Small intestine (tissue), 7 donors: ENCODE results near the gene ITM2C. TPM values are rescaled to one million over a fixed set of nuclear protein-coding genes. Genes with fewer than 3 reads are reported as not detected.
A peak's percentile ranks its signal among the peaks of the same experiment; 100 is the strongest.

Source experiments
- DNase-seq, 2 donors: peaks; one replicate each; pipeline versions ENCODE4 v3.0.0 to v3.0.0-alpha.2; 2013
- FAIRE-seq: peaks from 2 replicates; lab custom pipeline; 2012; peaks lifted over from hg19 to GRCh38; lab: Jason Lieb, UNC
- H3K27ac ChIP-seq, 3 donors: one replicate each; pipeline ENCODE4 v1.5.1; 2013; ENCODE audit warnings: low read length in 2 of 3, mild to moderate bottlenecking in 2 of 3, control low read depth in 1 of 3, inconsistent platforms in 1 of 3, low read depth in 1 of 3, moderate library complexity in 1 of 3
- H3K27me3 ChIP-seq, 3 donors: one replicate each; pipeline ENCODE4 v1.6.1; 2013; ENCODE audit warnings: low read length in 3 of 3, inconsistent platforms in 1 of 3; ENCODE audit not compliant: control insufficient read depth in 3 of 3, insufficient read depth in 3 of 3
- H3K36me3 ChIP-seq, 3 donors: one replicate each; pipeline ENCODE4 v1.6.1; 2013; ENCODE audit warnings: low read length in 3 of 3, inconsistent platforms in 1 of 3, low read depth in 1 of 3, mild to moderate bottlenecking in 1 of 3, moderate library complexity in 1 of 3; ENCODE audit not compliant: control insufficient read depth in 3 of 3, insufficient read depth in 2 of 3
- H3K4me1 ChIP-seq, 3 donors: one replicate each; pipeline ENCODE4 v1.6.1; 2013; ENCODE audit warnings: low read length in 2 of 3, inconsistent platforms in 1 of 3, low read depth in 1 of 3, mild to moderate bottlenecking in 1 of 3, moderate library complexity in 1 of 3; ENCODE audit not compliant: control insufficient read depth in 3 of 3, insufficient read depth in 2 of 3
- H3K4me3 ChIP-seq, 3 donors: one replicate each; pipeline ENCODE4 v1.5.1; 2013; ENCODE audit warnings: low read length in 3 of 3, control low read depth in 1 of 3, inconsistent platforms in 1 of 3, low read depth in 1 of 3, mild to moderate bottlenecking in 1 of 3, moderate library complexity in 1 of 3
- H3K9me3 ChIP-seq, 2 donors: one replicate each; pipeline ENCODE4 v1.6.1; 2013; ENCODE audit warnings: low read depth in 1 of 2, low read length in 1 of 2; ENCODE audit not compliant: control insufficient read depth in 2 of 2, insufficient read depth in 1 of 2
- WGBS, 3 donors: extraction: QIAGEN DNeasy Blood & Tissue Kit; methylation state at CpG; one replicate each; pipeline ENCODE4 v1.1.7; 2013; 5-methylcytosine and 5-hydroxymethylcytosine counted together
- polyA plus RNA-seq, 4 donors: library from polyadenylated mRNA; stranded (reverse) in 3 of 4; unstranded in 1 of 4; fragments of 200-250 nt in 3 of 4; fragments of 120-200 nt in 1 of 4; gene quantifications; one replicate each; pipeline versions ENCODE4 v1.2.1 to v1.2.3, GENCODE V29; 2013
- donor health status: healthy with polysubstance abuse.
- donor health status: control.
- donor health status: control.
- donor health status: Bipolar disorder and iron deficiency.
- donor health status: healthy.

The ITM2C gene
- polyA plus RNA-seq, 4 donors = 38.9 to 455 (median 168) TPM

DNA sequence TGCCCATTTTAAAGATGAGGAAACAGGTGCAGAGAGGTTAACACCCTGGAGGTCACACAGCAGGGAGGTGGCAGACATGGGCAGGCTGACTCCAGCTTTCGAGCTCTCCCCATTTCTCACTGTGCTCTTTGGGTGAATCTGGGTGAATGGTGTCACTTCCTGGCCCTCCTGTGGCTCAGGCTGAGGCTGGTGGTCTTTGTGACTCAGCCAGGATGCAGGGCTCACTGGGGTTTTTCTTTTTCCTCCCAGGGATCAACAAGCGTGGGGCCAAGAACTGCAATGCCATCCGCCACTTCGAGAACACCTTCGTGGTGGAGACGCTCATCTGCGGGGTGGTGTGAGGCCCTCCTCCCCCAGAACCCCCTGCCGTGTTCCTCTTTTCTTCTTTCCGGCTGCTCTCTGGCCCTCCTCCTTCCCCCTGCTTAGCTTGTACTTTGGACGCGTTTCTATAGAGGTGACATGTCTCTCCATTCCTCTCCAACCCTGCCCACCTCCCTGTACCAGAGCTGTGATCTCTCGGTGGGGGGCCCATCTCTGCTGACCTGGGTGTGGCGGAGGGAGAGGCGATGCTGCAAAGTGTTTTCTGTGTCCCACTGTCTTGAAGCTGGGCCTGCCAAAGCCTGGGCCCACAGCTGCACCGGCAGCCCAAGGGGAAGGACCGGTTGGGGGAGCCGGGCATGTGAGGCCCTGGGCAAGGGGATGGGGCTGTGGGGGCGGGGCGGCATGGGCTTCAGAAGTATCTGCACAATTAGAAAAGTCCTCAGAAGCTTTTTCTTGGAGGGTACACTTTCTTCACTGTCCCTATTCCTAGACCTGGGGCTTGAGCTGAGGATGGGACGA lies 13.2 kb downstream of the ITM2C start:
- DNase-seq = peak; percentile 53 to 78
- Histone ChIP-seq H3K9me3 (no peaks in the 10 kb centered on the region), H3K4me1 (peaks cover 0 to 44% (median 7%) of the 10 kb centered on the region in 3 donors), H3K36me3 (peaks cover 3 to 72% (median 3%) of the 10 kb centered on the region in 3 donors), H3K27ac (peak overlapping the region in 2 of 3 donors; percentile 87 to 92), H3K4me3 (no peak overlapping the region), H3K27me3 (no peaks in the 10 kb centered on the region)
- no peak for FAIRE-seq
- WGBS, 3 donors = 61 to 82% (median 70%) methylated on average over 20 of the region's 20 CpGs

DNA sequence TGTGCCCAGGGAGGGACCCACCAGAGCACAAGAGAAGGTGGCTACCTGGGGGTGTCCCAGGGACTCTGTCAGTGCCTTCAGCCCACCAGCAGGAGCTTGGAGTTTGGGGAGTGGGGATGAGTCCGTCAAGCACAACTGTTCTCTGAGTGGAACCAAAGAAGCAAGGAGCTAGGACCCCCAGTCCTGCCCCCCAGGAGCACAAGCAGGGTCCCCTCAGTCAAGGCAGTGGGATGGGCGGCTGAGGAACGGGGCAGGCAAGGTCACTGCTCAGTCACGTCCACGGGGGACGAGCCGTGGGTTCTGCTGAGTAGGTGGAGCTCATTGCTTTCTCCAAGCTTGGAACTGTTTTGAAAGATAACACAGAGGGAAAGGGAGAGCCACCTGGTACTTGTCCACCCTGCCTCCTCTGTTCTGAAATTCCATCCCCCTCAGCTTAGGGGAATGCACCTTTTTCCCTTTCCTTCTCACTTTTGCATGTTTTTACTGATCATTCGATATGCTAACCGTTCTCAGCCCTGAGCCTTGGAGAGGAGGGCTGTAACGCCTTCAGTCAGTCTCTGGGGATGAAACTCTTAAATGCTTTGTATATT lies 14.0 kb downstream of the ITM2C start:
- peak overlapping the region; percentile 57 to 92 (median 87) for H3K27ac ChIP-seq
- no peaks in the 10 kb centered on the region for H3K27me3 ChIP-seq
- WGBS, 3 donors = 63 to 71% (median 70%) methylated on average over 10 of the region's 10 CpGs
- no peaks in the 10 kb centered on the region for H3K9me3 ChIP-seq
- FAIRE-seq (no peak), DNase-seq (peak in 1 of 2 donors; percentile 37)
- peaks cover 0 to 39% (median 7%) of the 10 kb centered on the region in 3 donors for H3K4me1 ChIP-seq
- peaks cover 3 to 64% (median 3%) of the 10 kb centered on the region in 3 donors for H3K36me3 ChIP-seq
- H3K4me3 ChIP-seq = no peak overlapping the region

DNA sequence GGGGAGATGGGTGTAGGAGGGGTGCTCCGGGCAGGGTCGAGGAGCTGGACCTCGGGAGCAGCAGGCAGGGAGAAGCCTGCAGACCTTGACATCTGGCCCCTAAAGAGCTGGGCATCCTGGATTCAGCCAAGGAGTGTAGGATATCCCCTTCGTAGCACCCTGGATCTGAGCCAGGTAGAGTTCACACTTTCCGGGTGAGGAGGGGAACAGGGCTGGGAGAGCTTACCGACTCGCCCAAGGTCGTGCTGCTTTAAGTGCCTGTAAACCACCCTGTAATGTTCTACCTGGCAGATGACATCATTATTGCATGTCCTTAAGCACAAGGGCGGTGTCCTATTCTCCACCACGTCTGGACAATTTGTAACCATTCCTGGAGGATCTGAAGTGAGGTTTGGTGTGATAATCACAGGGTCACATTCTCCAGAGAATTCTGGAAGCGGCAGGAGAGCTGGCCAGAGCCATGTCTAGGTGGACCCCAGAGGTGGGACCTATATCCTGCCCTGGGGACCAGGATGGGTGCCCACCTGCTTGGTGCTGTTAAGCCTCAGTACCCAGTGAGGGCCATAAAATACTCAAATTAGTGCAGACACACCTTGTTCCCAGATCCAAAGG lies 14.6 kb downstream of the ITM2C start:
- Histone ChIP-seq H3K4me1 (peaks cover 0 to 37% (median 7%) of the 10 kb centered on the region in 3 donors), H3K9me3 (no peaks in the 10 kb centered on the region), H3K27me3 (no peaks in the 10 kb centered on the region), H3K4me3 (no peak overlapping the region), H3K27ac (peak overlapping the region; percentile 57 to 92 (median 87)), H3K36me3 (peaks cover 3 to 58% (median 3%) of the 10 kb centered on the region in 3 donors)
- DNase-seq = peak; percentile 91 to 97
- WGBS, 3 donors = 29 to 52% (median 40%) methylated on average over 11 of the region's 11 CpGs
- FAIRE-seq = no peak

DNA sequence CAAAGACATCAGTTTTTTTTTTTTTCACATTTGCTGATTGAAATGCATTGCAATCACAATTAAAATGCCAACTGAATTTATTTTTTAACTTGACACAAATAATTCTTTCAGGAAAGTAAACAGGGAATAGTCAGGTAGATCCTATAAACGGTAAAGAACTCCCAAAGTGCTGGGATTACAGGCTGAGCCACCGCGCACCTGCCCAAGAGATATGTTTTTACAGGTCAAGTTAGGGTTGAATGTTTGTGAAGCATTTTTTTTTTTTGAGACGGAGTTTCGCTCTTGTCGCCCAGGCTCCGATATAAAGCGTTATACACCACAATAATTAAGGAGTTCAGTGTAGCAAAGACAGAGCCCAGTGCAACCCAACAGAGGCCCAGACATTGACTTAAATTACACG lies 15.1 kb downstream of the ITM2C start:
- DNase-seq (no peak), FAIRE-seq (no peak)
- Histone ChIP-seq H3K27ac (peak overlapping the region; percentile 57 to 92 (median 87)), H3K4me1 (peaks cover 0 to 37% (median 7%) of the 10 kb centered on the region in 3 donors), H3K36me3 (peaks cover 3 to 53% (median 3%) of the 10 kb centered on the region in 3 donors), H3K9me3 (no peaks in the 10 kb centered on the region), H3K4me3 (no peak overlapping the region), H3K27me3 (no peaks in the 10 kb centered on the region)
- WGBS, 3 donors = 23 to 59% (median 41%) methylated on average over 9 of the region's 9 CpGs

DNA sequence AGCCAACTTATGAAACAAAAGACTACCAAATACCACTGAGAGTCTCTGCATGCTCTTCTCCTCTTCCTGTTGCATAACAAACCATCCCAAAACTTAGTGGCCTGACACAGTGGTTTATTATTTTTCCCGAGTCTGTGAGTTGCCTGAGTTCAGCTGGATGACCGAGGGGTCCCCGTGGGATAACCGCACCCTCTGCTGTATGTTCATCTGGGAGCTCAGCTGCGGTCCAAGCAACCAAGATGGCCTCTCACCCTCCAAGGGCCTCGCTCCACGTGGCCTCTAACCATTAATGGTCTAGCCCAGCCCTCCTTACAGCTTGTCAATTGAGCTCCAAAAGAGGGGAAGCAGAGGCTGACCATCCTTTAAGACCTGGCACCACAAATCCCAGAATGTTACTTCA lies 17.1 kb downstream of the ITM2C start:
- no peak for FAIRE-seq
- DNase-seq = no peak
- 79 to 88% (median 84%) methylated on average over 7 of the region's 7 CpGs for WGBS, 3 donors

DNA sequence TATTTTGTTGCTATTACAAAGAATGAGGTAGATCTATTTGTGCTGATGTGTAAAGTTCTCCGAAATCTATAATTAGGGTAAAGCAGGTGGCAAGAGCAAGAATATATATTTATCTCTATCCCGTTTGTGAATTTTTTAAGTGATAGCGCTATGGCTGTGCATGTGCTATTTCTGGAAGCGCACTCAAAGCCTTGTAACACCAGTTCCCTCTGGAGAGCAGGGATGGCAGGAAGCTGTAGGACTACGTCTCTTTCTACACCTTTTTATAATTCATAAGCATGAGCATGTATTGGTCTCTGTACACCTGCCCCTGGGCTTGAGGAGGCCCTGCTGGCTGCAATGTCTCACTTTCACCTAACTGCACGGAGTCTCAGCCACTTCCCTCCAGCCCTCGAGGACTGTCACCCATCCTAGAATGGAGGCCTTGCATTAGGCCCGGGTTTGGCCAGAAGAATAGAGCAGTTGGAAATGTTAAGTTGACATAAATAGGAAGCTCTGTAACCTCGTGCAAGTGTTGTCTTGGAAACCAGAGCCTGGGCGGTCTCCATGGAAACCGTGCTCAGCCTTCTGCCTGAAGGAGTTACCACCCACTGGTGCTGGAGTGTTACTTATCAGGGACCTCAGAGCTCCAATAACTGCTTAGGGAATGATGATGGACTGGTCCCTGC lies 20.9 kb downstream of the ITM2C start:
- peaks cover 0 to 4% of the 10 kb centered on the region in 2 donors for H3K9me3 ChIP-seq
- WGBS, 3 donors = 56 to 80% (median 72%) methylated on average over 11 of the region's 11 CpGs
- FAIRE-seq (no peak), DNase-seq (no peak)
- peaks cover 0 to 5% (median 0%) of the 10 kb centered on the region in 3 donors for H3K36me3 ChIP-seq
- no peaks in the 10 kb centered on the region for H3K4me1 ChIP-seq
- H3K27me3 ChIP-seq = no peaks in the 10 kb centered on the region
- H3K27ac ChIP-seq = no peak overlapping the region
- no peak overlapping the region for H3K4me3 ChIP-seq

More for the DNA sequence above, 17.1 kb downstream of the ITM2C start:
- Histone ChIP-seq H3K27ac (no peak overlapping the region), H3K4me3 (no peak overlapping the region), H3K27me3 (no peaks in the 10 kb centered on the region), H3K4me1 (peaks cover 0 to 28% (median 7%) of the 10 kb centered on the region in 3 donors), H3K9me3 (no peaks in the 10 kb centered on the region), H3K36me3 (peaks cover 0 to 33% (median 3%) of the 10 kb centered on the region in 3 donors)

DNA sequence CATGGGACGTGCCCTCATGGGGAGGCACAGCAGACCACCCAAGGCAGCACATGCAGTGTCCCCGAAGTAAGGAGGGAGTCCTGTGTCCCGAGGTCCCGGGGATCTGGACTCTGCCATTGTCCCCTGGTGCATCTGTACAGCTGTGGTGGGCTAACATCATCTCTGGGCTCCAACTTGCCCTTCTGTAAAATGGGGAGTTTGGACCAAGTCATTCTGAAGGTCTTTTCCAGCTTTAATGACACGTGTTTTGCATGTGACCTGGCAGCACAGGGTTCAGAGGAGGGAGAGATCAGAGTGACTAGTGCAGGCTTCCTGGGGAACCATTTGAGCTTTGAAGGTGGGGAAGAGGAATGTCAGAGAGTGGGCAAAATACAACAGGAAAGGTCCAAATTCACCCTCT lies 21.5 kb downstream of the ITM2C start:
- Histone ChIP-seq H3K4me3 (no peak overlapping the region), H3K27ac (no peak overlapping the region), H3K27me3 (no peaks in the 10 kb centered on the region), H3K4me1 (no peaks in the 10 kb centered on the region), H3K9me3 (peaks cover 0 to 4% of the 10 kb centered on the region in 2 donors), H3K36me3 (peaks cover 0 to 5% (median 0%) of the 10 kb centered on the region in 3 donors)
- 73 to 92% (median 77%) methylated on average over 5 of the region's 5 CpGs for WGBS, 3 donors
- FAIRE-seq (no peak), DNase-seq (no peak)

DNA sequence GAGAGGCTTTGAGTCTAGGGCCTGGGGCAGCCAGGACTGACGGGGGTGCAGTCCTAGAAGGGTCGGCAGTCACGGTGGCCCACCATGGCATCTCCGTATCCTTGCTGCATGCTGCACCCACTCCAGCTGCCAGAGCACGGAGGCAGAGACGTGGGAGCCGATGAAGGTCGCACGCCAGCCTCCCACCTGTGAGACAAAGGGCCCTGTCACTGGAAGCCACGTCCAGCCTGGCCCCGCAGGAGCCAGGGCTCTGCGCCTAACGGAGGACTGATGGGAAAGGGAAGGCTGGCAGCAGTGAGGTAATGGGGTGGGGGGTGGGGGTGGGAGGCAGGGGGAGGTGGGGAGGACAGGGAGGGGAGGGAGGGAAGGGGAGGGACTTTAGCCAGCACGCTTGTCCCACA lies 21.9 kb downstream of the ITM2C start:
- DNase-seq = no peak
- Histone ChIP-seq H3K27me3 (no peaks in the 10 kb centered on the region), H3K9me3 (peaks cover 0 to 4% of the 10 kb centered on the region in 2 donors), H3K4me3 (no peak overlapping the region), H3K27ac (no peak overlapping the region), H3K4me1 (no peaks in the 10 kb centered on the region), H3K36me3 (peaks cover 0 to 5% (median 0%) of the 10 kb centered on the region in 3 donors)
- FAIRE-seq = no peak
- 76 to 90% (median 89%) methylated on average over 13 to 14 of the region's 14 CpGs for WGBS, 3 donors
